ENCODE measurements around the gene CELF4.

DNA sequence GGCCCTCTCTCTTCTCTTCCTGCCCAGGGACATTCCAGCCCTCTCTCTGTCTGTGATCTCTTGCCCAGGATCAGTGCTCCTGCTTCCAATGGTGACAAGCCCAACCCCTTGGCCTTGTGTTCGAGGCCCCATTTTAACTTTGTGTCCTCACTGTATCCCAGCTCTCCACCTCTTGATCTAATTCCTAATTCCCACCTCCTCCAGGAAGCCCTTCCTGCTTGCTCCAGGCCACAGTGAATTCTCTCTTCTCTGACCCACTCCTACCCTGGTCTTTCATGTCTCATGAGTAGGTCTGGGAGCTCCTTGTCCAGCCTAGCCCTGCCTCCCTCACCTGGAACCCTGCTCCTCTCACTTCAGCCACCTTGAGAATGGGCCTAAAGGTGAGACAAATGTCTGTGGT, 249.1 kb downstream of the CELF4 start:
- TF ChIP-seq, protein P1, sequence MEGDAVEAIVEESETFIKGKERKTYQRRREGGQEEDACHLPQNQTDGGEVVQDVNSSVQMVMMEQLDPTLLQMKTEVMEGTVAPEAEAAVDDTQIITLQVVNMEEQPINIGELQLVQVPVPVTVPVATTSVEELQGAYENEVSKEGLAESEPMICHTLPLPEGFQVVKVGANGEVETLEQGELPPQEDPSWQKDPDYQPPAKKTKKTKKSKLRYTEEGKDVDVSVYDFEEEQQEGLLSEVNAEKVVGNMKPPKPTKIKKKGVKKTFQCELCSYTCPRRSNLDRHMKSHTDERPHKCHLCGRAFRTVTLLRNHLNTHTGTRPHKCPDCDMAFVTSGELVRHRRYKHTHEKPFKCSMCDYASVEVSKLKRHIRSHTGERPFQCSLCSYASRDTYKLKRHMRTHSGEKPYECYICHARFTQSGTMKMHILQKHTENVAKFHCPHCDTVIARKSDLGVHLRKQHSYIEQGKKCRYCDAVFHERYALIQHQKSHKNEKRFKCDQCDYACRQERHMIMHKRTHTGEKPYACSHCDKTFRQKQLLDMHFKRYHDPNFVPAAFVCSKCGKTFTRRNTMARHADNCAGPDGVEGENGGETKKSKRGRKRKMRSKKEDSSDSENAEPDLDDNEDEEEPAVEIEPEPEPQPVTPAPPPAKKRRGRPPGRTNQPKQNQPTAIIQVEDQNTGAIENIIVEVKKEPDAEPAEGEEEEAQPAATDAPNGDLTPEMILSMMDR (conservative IDR thresholded peaks at IDR 0.05 in 1 of 2, IDR thresholded peaks at IDR 0.05 in 1 of 2; ENCODE audit: low read depth in 1 of 2, low read length in 2 of 2), result no peak
- no peak for TF ChIP-seq EZH2 (IDR thresholded peaks at IDR 0.05; ENCODE audit: low read length, missing control alignments)
